GM18520 (cell line): ENCODE measurements around the gene TKT.
A peak's percentile ranks its signal among the peaks of the same experiment; 100 is the strongest.

ENCODE experiments used
- ATAC-seq: cut with Tn5 transposase; IDR thresholded peaks from one replicate; pipeline ENCODE4 v1.9.1; 2021; ENCODE audit not compliant: unreplicated experiment

Gene TKT

DNA sequence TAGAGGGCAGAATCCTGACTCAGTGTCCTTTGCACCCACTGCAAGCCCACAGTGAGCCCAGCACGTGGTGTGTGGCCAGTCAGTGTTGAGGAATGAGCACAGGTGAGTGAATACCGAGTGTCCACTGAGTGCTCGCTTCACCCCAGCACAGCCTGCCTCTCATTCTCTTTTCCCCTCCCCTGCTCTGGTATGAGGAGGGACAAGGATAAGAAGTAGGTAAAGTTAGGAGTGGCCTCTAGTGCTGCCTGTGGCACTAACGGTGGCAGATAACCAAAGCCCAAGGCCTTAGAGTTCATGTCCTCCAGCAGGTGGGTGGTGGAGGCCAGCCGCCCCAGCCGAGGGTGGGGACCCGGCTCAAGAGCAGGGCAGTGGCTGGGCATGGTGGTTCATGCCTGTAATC, 56.8 kb downstream of the TKT start:
- no peak for ATAC-seq

GRCh38 chr3:53198256-53198977, 57.4 kb downstream of the TKT start:
- no peak for ATAC-seq

- ATAC-seq: no peak
These were observed 59.0 kb downstream of the TKT start for GRCh38 chr3:53196575-53197407.

DNA sequence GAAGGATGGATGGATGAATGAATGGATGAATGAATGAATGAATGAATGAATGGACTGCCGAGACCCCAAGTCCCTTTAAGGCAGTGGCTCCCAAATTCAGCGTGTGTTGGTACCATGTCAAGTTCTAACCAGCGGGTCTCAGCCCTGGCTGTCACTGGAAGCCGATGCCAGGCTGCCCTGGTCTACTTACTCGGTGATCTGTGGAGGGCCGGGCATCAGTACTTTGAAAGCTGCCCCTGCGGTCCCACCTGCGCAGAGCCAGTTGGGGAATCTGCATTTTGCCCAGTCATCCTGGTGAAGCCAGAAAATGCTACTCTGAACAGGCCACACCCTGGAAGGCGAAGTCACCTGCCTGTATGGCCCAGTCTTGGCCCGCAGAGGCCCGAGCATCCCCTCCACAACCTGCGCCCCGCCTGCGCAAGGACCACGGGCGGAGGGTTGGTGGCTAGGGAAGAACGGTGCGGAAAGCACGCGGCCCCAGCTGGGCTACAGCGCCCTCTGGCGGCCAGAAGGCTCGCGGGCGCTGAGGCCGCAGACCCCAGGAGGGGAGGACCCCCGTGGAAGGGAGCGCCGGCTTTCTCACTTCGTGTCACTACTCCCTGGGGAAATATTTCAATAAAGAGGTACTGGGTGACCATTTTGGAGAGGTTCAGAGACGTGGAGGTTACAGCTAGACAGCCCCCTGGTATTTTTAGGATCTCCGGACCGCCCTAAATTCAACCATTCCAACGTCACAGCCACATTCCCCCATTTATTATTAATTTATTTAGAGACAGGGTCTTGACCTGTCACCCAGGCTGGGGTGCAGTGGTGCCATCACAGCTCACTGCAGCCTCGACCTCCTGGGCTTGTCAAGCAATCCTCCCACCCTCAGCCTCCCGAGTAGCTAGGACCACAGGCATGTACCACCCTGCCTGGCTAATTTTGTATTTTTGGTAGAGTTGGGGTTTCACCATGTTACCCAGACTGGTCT, 59.9 kb downstream of the TKT start:
- no peak for ATAC-seq

- no peak for ATAC-seq
These were observed 60.8 kb downstream of the TKT start for GRCh38 chr3:53195066-53195450.

DNA sequence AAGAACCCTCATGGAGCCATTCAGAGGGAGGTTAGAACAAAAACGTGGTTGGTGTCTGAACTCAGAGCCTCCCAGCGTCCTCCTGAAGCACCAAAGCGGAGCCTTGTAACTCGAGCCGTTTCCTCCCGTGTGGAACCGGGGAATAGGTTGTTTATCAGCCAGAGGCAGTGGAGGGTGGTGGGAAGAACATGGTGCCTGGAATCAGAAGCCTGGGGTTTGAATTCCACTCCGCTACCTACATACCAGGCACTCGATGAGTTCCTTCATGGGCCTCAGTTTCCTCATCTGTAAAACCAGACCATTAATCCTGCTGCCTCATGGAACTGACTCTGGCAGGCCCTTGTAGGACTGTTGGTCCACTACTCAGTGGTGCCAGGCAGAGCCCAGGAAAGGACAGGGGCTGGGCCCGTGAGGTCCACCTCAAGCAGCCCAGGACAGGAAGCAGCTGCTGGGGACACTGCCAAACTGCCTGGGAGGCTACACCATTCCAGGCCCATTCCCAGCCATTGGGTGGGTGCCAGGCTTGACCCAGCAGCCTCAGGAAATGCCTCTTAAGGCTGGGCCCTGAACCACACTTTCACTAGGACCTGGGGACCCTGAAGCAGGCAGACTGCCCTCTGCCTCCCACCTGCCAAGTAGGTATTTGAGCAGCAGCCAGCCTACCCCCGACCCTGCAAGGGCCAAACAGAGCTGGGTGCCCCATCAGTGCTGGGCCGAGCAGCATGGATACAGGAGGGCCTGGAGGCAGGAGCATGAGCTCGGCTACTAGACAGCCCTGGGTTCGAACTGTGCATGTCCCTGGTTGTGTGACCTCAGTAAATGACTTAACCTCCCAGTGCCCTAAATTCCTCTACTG, 61.4 kb downstream of the TKT start:
- no peak for ATAC-seq

DNA sequence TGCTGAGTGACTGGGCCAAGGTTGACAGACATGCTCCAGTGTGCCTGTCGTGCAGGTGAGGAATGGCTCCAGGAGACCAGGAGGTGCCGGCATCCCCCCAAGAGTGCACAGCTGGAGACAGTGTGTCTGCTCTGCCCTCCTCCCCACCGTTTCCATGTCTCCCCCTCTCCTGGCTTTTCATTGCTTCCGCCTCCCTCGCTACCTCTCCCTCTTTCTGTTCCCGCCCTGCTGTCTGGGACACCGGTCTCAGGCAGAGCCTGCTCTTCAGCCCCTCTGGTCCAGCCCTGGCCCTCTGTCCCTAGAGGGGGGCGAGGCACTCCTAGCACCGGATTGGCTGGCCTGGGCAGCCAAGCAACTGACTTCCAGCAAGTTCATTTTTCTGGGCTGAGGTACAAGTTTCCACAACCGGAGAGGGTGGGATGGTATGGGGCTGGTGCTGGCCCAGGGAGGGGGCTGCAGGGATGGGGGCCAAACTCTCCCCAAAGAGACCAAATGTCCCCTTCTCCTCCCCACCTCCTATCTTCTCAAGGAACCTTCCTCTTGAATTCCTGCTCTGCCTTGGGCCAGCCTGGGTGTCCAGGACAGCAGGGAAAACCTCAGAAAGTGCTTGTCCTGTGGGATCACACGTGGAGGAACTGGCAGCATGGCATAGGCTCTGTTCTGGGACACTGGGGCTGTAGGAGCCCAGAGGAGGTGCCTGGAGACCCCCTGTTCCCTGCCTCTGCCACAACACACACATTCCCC, 62.2 kb downstream of the TKT start:
- no peak for ATAC-seq

DNA sequence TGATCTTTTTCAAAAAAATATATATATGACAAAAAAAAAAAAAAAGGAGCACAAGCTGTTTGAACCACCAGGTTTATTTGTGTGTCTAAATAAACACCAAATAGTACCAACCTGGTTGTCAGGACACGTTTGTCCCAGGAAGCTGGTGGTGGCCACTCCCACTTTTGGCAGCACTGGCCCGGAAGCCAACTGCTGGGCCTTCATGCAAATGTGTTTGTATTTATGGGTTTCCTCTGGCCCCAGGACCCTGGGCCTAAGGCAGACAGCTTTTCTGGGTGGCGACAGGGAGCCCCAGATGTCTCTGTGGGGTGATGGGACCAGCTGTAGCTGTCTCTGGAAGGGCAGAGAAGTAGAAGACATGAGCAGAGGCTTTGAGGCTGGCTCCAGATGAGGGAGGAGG, 63.2 kb downstream of the TKT start:
- peak; percentile 28 for ATAC-seq

GRCh38 chr3:53191836-53192480, 63.9 kb downstream of the TKT start:
- no peak for ATAC-seq

GRCh38 chr3:53190659-53191058, 65.2 kb downstream of the TKT start:
- ATAC-seq: no peak

DNA sequence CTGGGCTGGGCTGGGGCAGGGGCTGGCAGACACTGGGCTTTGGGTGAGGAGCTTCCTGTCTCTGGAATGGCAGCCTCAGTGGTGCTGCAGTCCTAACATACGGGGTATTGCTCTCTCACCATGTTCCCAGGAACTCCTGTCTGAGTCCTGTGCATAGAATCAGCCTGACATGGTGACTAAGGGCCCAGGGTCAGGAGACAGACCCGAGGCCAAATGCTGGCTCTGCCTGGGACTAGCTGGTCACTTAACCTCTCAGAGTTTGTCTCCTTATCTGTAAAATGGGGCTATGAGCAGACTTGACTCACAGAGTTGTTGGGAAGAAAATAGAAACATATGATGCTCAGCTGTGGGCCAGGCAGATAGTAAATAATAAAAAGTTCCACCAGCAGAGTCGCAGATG, 66.5 kb downstream of the TKT start:
- ATAC-seq: no peak

DNA sequence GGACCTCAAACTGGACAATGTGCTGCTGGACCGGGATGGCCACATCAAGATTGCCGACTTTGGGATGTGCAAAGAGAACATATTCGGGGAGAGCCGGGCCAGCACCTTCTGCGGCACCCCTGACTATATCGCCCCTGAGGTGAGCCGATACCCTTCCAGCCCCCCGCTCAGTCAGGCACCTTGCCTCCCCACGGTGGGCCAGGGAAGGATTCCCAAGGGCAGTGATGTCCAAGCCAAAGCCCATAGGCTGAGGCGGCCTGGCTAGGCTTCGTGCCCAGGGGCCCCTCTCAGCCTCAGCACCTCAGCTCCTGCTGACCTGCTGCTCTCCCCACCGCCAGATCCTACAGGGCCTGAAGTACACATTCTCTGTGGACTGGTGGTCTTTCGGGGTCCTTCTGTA, 67.1 kb downstream of the TKT start:
- ATAC-seq: no peak

DNA sequence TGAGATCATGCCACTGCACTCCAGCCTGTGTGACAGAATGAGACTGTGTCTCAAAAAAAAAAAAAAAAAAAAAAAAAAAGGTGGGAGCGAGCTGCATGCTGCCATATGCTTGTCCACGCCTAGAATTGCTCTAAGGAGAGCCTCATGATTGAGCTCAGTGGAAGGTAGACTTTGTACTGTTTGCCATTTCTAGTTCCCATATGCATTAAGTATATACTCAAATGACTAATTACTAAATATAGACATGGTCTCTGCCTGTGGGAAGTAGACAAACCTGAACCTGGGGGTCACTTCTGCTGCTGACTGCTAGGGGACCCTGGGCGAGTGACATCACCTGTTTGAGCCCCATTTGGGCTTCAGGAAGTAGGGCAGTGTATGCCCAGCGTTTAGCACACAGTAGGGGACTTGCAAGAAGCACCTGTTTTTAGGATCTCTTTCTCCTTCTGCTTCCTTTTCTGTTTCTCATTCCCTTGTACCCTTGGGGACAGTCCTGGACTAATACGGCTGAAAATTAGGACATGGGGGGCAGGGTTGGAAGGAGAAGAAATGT, 67.6 kb downstream of the TKT start:
- ATAC-seq: no peak

DNA sequence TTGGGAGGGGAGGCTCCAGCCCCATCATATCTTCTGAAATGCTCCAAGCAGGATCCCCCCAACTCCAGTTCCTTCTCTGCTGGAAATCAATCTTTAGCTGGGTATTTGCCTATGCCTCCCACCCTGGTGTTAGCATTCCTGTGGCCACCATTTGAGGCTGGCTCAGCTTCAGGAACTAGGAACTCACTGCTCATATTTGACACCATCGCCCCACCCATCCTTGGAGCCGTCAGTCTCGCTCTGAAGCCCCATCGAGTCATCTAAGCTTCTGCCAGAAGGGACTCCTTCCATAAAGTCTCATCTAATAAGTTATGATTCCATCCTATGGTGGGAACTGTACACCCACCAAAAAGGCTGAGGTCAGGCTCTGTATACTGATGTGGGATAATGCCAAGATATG, 68.4 kb downstream of the TKT start:
- no peak for ATAC-seq

DNA sequence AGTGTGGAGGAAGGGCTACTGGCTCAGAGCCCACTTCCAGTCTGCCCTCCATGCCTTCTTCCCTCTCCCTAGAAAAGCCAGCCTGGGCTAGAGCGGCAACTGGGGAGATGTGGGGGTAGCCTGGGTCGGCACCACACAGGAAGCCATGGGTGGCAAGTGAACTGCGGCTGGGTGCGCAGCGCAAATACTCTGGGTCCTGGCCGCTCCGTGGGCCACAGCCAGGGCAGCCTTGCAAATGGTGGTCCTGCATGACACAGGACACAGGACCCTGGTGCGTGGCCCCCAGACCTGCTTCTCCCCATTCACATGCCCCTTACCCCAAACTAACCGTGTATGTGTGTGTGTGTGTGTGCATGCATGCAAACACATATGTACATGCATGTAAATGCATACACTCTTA, 69.1 kb downstream of the TKT start:
- no peak for ATAC-seq

DNA sequence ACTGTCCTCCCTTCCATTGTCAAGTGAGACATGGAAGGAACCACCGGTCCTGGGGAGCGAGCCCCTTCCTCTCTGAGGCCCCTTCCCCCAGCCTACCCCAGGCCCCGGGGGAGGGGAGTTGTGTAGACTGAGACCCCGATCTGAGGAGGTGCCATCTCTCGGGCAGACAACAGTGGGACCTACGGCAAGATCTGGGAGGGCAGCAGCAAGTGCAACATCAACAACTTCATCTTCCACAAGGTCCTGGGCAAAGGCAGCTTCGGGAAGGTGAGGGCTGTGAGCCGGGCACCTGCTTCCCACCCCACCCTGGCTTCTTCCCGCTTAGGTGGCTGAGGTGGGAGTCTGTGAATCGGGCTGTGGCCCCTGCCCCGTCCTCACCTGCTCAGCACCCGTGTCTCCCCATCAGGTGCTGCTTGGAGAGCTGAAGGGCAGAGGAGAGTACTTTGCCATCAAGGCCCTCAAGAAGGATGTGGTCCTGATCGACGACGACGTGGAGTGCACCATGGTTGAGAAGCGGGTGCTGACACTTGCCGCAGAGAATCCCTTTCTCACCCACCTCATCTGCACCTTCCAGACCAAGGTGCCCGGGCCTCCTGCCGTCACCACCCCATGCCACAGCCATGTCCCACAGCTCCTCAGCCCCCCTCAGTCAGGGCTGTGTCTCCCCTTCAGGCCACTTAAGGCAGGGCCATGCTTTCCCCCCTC, 69.9 kb downstream of the TKT start:
- ATAC-seq: no peak

- no peak for ATAC-seq
These were observed 71.1 kb downstream of the TKT start for GRCh38 chr3:53184701-53185100.

DNA sequence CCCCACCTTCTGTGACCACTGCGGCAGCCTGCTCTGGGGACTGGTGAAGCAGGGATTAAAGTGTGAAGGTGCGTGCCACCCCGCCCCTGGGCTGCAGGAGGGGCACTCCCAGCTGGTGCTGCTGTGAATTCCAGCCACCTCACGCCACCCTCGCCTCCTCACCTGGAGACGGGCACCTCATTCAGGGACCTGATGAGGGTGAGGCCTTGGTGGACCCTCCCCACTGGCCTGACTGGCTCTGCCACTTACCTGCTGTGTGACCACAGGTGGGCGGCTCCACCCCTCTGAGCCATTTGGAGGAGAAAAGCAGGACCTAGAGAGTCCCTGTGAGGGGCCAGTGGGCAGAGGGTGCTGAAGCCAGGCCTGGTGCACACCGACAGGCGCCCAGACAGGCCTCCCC, 72.3 kb downstream of the TKT start:
- no peak for ATAC-seq
